Gastroesophageal sphincter (tissue), 4 donors: ENCODE measurements around the gene LMX1B. TPM values are rescaled to one million over a fixed set of nuclear protein-coding genes. Genes with fewer than 3 reads are reported as not detected.

Experiments used
- ATAC-seq: fragments of 150-250 bp; one replicate; pipeline ENCODE4 v1.9.1; 2016; ENCODE audit warnings: mild to moderate bottlenecking, moderate library complexity
- H3K27ac ChIP-seq, 4 donors: fragments of 200-600 bp; sonication (generic) in 3 of 4; 1 replicate in 3 of 4; 2 replicates in 1 of 4; pipeline ENCODE4 v1.5.1; 2016 to 2019
- H3K27me3 ChIP-seq: fragments of 200-600 bp; sonication (generic); one replicate; pipeline ENCODE4 v1.5.1; 2019
- H3K36me3 ChIP-seq, 2 donors: fragments of 200-600 bp; sonication (generic); one replicate each; pipeline ENCODE4 v1.5.1; 2019; ENCODE audit warnings: control low read depth in 1 of 2
- H3K4me1 ChIP-seq, 3 donors: fragments of 200-600 bp; sonication (generic); 1 replicate in 2 of 3; 2 replicates in 1 of 3; pipeline ENCODE4 v1.5.1; 2016 to 2019; ENCODE audit warnings: control low read depth in 2 of 3
- H3K4me3 ChIP-seq, 2 donors: fragments of 200-600 bp; sonication (generic); one replicate each; pipeline ENCODE4 v1.5.1; 2019; ENCODE audit warnings: mild to moderate bottlenecking in 1 of 2, moderate library complexity in 1 of 2
- H3K9me3 ChIP-seq, 3 donors: fragments of 200-600 bp; sonication (generic); one replicate each; pipeline ENCODE4 v1.5.1; 2017 to 2019; ENCODE audit warnings: control low read depth in 2 of 3
- EP300 ChIP-seq: sonication (generic); formaldehyde crosslinking; IDR thresholded peaks from one replicate; pipeline ENCODE4 v1.6.1; 2017; ENCODE audit warnings: antibody characterized with exemption, mild to moderate bottlenecking
- POLR2A ChIP-seq, 2 donors: fragments of 450-650 bp; IDR thresholded peaks; one replicate each; pipeline ENCODE4 v1.6.1; 2017; ENCODE audit warnings: antibody characterized with exemption in 2 of 2, mild to moderate bottlenecking in 2 of 2, moderate library complexity in 1 of 2
- POLR2AphosphoS5 ChIP-seq: sonication (generic); formaldehyde crosslinking; IDR thresholded peaks from one replicate; pipeline ENCODE4 v1.6.1; 2017; ENCODE audit warnings: antibody characterized with exemption
- WGBS, 2 donors: methylation state at CpG; one replicate each; pipeline ENCODE4 v1.1.5; 2018; ENCODE audit warnings: low coverage in 1 of 2; 5-methylcytosine and 5-hydroxymethylcytosine counted together
- total RNA-seq, 4 donors: library from RNA; depleted of rRNA; stranded (reverse); fragments of >200 nt; gene quantifications; one replicate each; pipeline ENCODE4 v1.1.0, GENCODE V29; 2016
- TF ChIP-seq, protein P1 (sequence below), 4 experiments: fragments of 200-600 bp in 2 of 4; fragments of 450-650 bp in 2 of 4; sonication (generic) in 1 of 4; IDR thresholded peaks; one replicate each; pipeline ENCODE4 v1.5.1; 2017 to 2019; ENCODE audit warnings: antibody characterized with exemption in 4 of 4, mild to moderate bottlenecking in 2 of 4, moderate library complexity in 2 of 4

Gene LMX1B
- total RNA-seq, 4 donors from 2014 or later = 0.13 to 0.58 (median 0.27) TPM

DNA sequence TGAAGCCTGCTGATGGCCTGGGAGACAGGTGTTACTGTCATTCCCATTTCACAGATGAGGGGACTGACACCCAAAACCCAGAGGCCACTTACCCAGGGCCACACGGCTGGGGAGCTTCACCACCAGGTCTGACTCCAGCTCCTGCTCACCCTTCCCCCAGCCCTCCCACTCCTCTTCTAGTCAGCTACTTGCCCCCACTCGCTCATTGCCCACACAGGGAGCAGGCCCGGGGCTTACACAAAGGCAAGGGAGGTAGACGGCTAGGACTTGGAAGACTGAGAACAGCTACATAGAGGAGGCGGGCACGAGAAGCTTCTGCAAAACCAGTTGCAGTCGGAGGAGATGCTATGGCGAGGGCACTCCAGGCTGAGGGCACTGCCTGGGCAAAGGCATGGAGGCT lies 21.3 kb downstream of the LMX1B start:
- Histone ChIP-seq H3K9me3 (no peaks in the 10 kb centered on the region), H3K36me3 (no peaks in the 10 kb centered on the region), H3K4me1 (peaks cover 0 to 13% (median 3%) of the 10 kb centered on the region in 3 donors), H3K4me3 (no peak overlapping the region), H3K27ac (no peak overlapping the region), H3K27me3 (peaks cover 97% of the 10 kb centered on the region)
- no peak for ATAC-seq
- WGBS, 2 donors = 100% methylated on average over 2 of the region's 8 CpGs; no CpG with 5 or more reads in 1 of the 2 donors
- TF ChIP-seq POLR2A (IDR thresholded peaks at IDR 0.05) = no peak
- TF ChIP-seq, protein P1, sequence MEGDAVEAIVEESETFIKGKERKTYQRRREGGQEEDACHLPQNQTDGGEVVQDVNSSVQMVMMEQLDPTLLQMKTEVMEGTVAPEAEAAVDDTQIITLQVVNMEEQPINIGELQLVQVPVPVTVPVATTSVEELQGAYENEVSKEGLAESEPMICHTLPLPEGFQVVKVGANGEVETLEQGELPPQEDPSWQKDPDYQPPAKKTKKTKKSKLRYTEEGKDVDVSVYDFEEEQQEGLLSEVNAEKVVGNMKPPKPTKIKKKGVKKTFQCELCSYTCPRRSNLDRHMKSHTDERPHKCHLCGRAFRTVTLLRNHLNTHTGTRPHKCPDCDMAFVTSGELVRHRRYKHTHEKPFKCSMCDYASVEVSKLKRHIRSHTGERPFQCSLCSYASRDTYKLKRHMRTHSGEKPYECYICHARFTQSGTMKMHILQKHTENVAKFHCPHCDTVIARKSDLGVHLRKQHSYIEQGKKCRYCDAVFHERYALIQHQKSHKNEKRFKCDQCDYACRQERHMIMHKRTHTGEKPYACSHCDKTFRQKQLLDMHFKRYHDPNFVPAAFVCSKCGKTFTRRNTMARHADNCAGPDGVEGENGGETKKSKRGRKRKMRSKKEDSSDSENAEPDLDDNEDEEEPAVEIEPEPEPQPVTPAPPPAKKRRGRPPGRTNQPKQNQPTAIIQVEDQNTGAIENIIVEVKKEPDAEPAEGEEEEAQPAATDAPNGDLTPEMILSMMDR (IDR thresholded peaks at IDR 0.05) = no peak
- no peak for TF ChIP-seq EP300
- TF ChIP-seq POLR2AphosphoS5 = no peak

DNA sequence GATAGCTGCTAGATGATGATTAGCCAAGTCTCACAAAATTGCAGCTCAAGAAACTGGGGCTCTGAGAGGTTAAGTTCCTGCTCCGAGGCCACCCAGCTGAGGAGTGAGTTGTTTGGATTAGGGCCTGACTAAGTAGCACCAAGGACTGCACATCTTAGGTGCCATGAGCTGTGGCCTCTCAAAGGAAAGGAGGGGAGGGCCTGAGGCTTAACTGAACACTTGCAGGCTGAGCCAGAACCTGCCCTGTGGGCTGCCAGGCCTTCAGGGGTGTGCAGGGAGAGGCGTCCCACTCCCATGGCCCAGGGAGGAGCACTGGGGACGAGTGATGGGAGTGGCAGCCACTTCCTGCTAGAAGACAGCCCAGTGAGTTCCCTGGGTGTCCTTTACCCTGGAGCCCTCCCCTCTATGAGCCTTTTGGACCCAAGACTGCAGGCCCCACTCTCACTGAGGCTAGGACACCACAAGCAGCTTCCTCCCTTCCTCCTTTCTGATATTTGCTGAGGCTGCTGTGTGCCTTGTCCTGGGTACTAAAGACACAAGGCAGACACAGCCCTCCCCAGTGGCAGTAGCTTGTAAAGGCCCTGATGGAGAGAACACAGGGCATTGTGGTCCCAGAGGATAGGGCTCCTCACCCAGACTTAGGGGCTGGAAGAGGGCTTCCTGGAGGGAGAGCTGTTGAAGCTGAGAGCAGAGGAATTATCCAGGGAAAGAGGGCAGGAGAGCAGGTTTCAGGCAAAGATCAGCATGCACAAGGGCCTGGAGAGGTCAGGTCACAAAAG lies 22.1 kb downstream of the LMX1B start:
- no peak overlapping the region for H3K4me3 ChIP-seq
- 57% methylated on average over 1 of the region's 3 CpGs; no CpG with 5 or more reads in 1 of the 2 donors for WGBS, 2 donors
- peaks cover 0 to 13% (median 3%) of the 10 kb centered on the region in 3 donors for H3K4me1 ChIP-seq
- ATAC-seq = no peak
- no peaks in the 10 kb centered on the region for H3K9me3 ChIP-seq
- H3K27ac ChIP-seq = no peak overlapping the region
- TF ChIP-seq, protein P1 (IDR thresholded peaks at IDR 0.05) = no peak
- no peak for TF ChIP-seq POLR2AphosphoS5
- no peak for TF ChIP-seq EP300
- TF ChIP-seq POLR2A (IDR thresholded peaks at IDR 0.05) = no peak
- H3K27me3 ChIP-seq = peaks cover 97% of the 10 kb centered on the region
- H3K36me3 ChIP-seq = no peaks in the 10 kb centered on the region

DNA sequence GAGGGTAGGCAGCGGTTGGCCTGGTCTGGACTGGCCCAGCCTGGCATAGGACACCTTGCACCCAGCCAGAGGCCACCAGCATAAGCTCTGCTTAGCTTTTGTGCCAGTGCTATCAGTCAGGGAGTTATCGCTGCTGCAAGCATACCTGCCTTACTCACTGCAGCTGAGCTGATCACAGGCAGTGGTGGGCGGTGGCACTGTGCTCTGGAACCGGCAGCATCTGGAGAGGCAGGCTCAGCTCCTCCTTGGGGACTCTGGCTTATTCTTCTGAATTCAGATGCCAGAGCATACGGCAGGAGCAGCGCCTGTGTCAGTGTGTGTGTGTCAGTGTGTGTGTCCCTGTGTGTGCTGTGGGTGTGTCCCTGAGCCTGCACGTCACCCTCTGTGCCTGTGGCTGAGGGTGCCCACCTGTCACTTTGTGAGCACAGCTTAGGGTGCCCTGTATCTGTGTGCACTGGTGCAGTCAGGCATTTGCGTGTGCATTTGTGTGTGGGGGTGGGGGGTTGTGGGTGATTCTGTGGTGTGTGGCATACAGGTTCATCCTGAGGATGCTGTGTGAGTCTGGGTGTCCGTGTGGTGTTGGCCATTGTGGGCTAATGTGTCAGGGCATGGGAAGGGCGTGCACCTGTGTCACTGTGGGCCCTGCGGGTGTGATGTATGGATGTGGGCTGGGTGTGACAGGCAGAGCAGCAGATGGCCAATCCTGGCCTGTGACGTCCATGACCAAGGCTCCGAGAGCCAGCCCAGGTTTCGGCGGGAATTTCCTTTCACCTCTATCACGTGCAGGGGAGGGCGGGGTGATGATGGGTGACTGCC lies 23.5 kb downstream of the LMX1B start:
- Histone ChIP-seq H3K9me3 (no peaks in the 10 kb centered on the region), H3K27me3 (peaks cover 97% of the 10 kb centered on the region), H3K4me1 (peaks cover 0 to 13% (median 3%) of the 10 kb centered on the region in 3 donors), H3K4me3 (no peak overlapping the region), H3K27ac (no peak overlapping the region), H3K36me3 (no peaks in the 10 kb centered on the region)
- TF ChIP-seq POLR2AphosphoS5 (no peak), POLR2A (IDR thresholded peaks at IDR 0.05) (no peak), EP300 (no peak)
- TF ChIP-seq, protein P1 (IDR thresholded peaks at IDR 0.05) = no peak
- no peak for ATAC-seq
- WGBS, 2 donors = 33% methylated on average over 1 of the region's 17 CpGs; no CpG with 5 or more reads in 1 of the 2 donors

DNA sequence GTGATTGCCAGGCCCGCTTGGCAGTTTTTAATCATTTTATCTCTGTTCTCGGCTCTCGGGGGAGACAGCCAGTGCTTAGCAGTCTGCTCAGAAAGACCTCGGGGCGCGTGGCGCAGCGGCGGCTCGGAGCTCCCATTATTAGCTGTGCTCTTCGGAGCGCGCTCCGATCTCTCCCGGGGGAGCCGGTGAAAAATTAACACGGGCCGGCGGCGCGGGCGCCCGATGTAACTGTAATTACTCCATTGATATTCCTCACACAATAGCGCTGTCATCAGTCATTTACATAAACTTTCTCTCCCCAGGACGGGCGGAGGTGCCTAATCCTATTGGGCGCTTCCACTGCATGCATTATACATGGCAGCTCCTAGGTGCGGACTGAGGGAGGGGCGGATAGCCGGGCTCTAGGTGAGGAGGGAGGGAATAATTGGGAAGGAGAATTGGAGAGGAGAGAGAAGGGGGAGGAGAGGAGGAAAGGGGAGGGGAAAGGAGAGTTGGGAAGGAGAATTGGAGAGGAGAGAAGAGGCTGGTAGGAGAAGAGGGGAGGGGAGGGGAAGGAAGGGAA lies 24.9 kb downstream of the LMX1B start:
- Histone ChIP-seq H3K9me3 (no peaks in the 10 kb centered on the region), H3K27me3 (peaks cover 97% of the 10 kb centered on the region), H3K27ac (no peak overlapping the region), H3K4me3 (peak overlapping the region in 1 of 2 donors; percentile 16), H3K36me3 (no peaks in the 10 kb centered on the region), H3K4me1 (peaks cover 0 to 13% (median 3%) of the 10 kb centered on the region in 3 donors)
- no peak for ATAC-seq
- no CpG with 5 or more reads among the region's 30 CpGs for WGBS, 2 donors
- TF ChIP-seq, protein P1 (IDR thresholded peaks at IDR 0.05) = no peak
- TF ChIP-seq POLR2AphosphoS5 (no peak), EP300 (no peak), POLR2A (IDR thresholded peaks at IDR 0.05) (no peak)
